B cell (primary cell): ENCODE measurements around the gene LIN9. TPM values are rescaled to one million over a fixed set of nuclear protein-coding genes. Genes with fewer than 3 reads are reported as not detected.
A peak's percentile ranks its signal among the peaks of the same experiment; 100 is the strongest.

ENCODE experiments used
- ATAC-seq: fragments of 200-7000 bp; cut with Tn5 transposase; one replicate; pipeline ENCODE4 v1.10.0; 2021; ENCODE audit warnings: low read depth, mild to moderate bottlenecking, moderate number of reproducible peaks, moderate library complexity
- CTCF ChIA-PET: fragments of 350-600 bp; sonication (Branson Sonifier 250); formaldehyde crosslinking; loops from one replicate; lab custom pipeline; 2021; ENCODE audit warnings: antibody characterized with exemption, inconsistent platforms; lab: Charles Lee
- POLR2A ChIA-PET: fragments of 350-600 bp; sonication (Branson Sonifier 250); formaldehyde crosslinking; loops from one replicate; lab custom pipeline; 2021; ENCODE audit warnings: antibody characterized with exemption; lab: Charles Lee
- DNase-seq: peaks from one replicate; pipeline ENCODE4 v3.0.0; 2013
- H2AFZ ChIP-seq: 2 replicates; pipeline ENCODE4 v1.6.1; 2012; ENCODE audit warnings: mild to moderate bottlenecking, low read depth, low read length; ENCODE audit not compliant: insufficient read depth, poor library complexity, severe bottlenecking
- H3K27ac ChIP-seq, 2 donors: 1 replicate in 1 of 2; 2 replicates in 1 of 2; pipeline ENCODE4 v1.5.1; 2012 to 2013; ENCODE audit warnings: low read length in 2 of 2, mild to moderate bottlenecking in 2 of 2, moderate library complexity in 1 of 2
- H3K27me3 ChIP-seq, 4 experiments: fragments of 200-600 bp in 1 of 4; sonication (generic) in 1 of 4; replicated peaks in 1 of 4; 1 replicate in 2 of 4; 2 replicates in 2 of 4; pipeline versions ENCODE4 v1.6.1 to v1.7.0; 2013 to 2016; ENCODE audit warnings: low read length in 3 of 4, mild to moderate bottlenecking in 2 of 4, mixed read lengths in 1 of 4, moderate library complexity in 1 of 4; ENCODE audit not compliant: insufficient read depth in 4 of 4, control insufficient read depth in 3 of 4; ENCODE audit errors: control extremely low read depth in 1 of 4
- H3K36me3 ChIP-seq, 2 experiments: replicated peaks in 1 of 2; 1 replicate in 1 of 2; 2 replicates in 1 of 2; pipeline versions ENCODE4 v1.6.1 to v1.7.1; 2013; ENCODE audit warnings: low read length in 1 of 2; ENCODE audit not compliant: insufficient read depth in 2 of 2, control insufficient read depth in 1 of 2; ENCODE audit errors: control extremely low read depth in 1 of 2, extremely low read depth in 1 of 2
- H3K4me1 ChIP-seq, 2 donors: fragments of 200-600 bp in 1 of 2; sonication (generic) in 1 of 2; 1 replicate in 1 of 2; 2 replicates in 1 of 2; pipeline versions ENCODE4 v1.5.1 to v1.6.1; 2013 to 2017; ENCODE audit warnings: low read length in 2 of 2; ENCODE audit not compliant: control insufficient read depth in 2 of 2, insufficient read depth in 2 of 2
- H3K4me2 ChIP-seq: replicated peaks from 2 replicates; pipeline ENCODE3; 2012; ENCODE audit warnings: mild to moderate bottlenecking, low read depth, low read length; ENCODE audit not compliant: poor library complexity, severe bottlenecking
- H3K4me3 ChIP-seq, 5 experiments: fragments of 200-600 bp in 1 of 5; sonication (generic) in 1 of 5; 1 replicate in 3 of 5; 2 replicates in 2 of 5; pipeline versions ENCODE4 v1.5.1 to v1.7.0; 2011 to 2016; ENCODE audit warnings: low read length in 4 of 5, mild to moderate bottlenecking in 4 of 5, low read depth in 2 of 5, control low read depth in 1 of 5, moderate library complexity in 1 of 5; ENCODE audit not compliant: insufficient read depth in 1 of 5; ENCODE audit errors: control extremely low read depth in 1 of 5, extremely low read depth in 1 of 5
- H3K79me2 ChIP-seq: fragments of 200-600 bp; sonication (generic); one replicate; pipeline ENCODE4 v1.6.0; 2016; ENCODE audit warnings: low read length; ENCODE audit not compliant: control insufficient read depth, insufficient read depth
- H3K9ac ChIP-seq: fragments of 200-600 bp; sonication (generic); 2 replicates; pipeline ENCODE4 v1.6.1; 2017; ENCODE audit warnings: mild to moderate bottlenecking, low read length, moderate library complexity
- H3K9me3 ChIP-seq, 3 donors: one replicate each; pipeline versions ENCODE4 v1.6.1 to v1.7.1; 2013; ENCODE audit warnings: low read length in 2 of 3; ENCODE audit not compliant: control insufficient read depth in 2 of 3, insufficient read depth in 1 of 3; ENCODE audit errors: control extremely low read depth in 1 of 3
- H4K20me1 ChIP-seq: 2 replicates; pipeline ENCODE4 v1.6.0; 2012; ENCODE audit warnings: mild to moderate bottlenecking, low read length; ENCODE audit not compliant: insufficient read depth, control insufficient read depth, poor library complexity, severe bottlenecking
- H3K27ac Mint-ChIP-seq: one replicate; pipeline ENCODE4 v1.8.0; 2021; ENCODE audit warnings: mixed read lengths
- H3K27me3 Mint-ChIP-seq: one replicate; pipeline ENCODE4 v1.8.0; 2021; ENCODE audit warnings: mixed read lengths
- H3K4me1 Mint-ChIP-seq: one replicate; pipeline ENCODE4 v1.8.0; 2021; ENCODE audit warnings: mixed read lengths
- H3K4me3 Mint-ChIP-seq: one replicate; pipeline ENCODE4 v1.8.0; 2021; ENCODE audit warnings: mixed read lengths
- H3K9me3 Mint-ChIP-seq: one replicate; pipeline ENCODE4 v1.8.0; 2022; ENCODE audit warnings: mixed read lengths; ENCODE audit not compliant: insufficient read depth
- CTCF ChIP-seq: fragments of 200-600 bp; IDR thresholded peaks from one replicate; pipeline ENCODE4 v1.8.0; 2022; ENCODE audit warnings: antibody characterized with exemption, mild to moderate bottlenecking
- EZH2 ChIP-seq: IDR thresholded peaks from 2 replicates; pipeline ENCODE4 v1.6.1; 2012; ENCODE audit warnings: borderline replicate concordance, low read depth, mild to moderate bottlenecking, moderate library complexity, low read length; ENCODE audit not compliant: insufficient read depth, poor library complexity, severe bottlenecking
- WGBS: methylation state at CpG from one replicate; pipeline ENCODE4 v1.1.5; 2013; ENCODE audit warnings: missing lambda C conversion rate; ENCODE audit not compliant: insufficient coverage; 5-methylcytosine and 5-hydroxymethylcytosine counted together
- intact Hi-C: fragments of 100-400 bp; cut with micrococcal nuclease; formaldehyde crosslinking; loops from one replicate; pipeline ENCODE4 v1.10.0; 2022
- polyA plus RNA-seq: library from polyadenylated mRNA; depleted of rRNA; stranded (reverse); fragments of >200 nt; gene quantifications from 2 replicates; pipeline ENCODE4 v1.2.3, GENCODE V29; 2012
- total RNA-seq, 2 donors: library from RNA; stranded (reverse); fragments of 120-200 nt in 1 of 2; gene quantifications; 1 replicate in 1 of 2; 2 replicates in 1 of 2; pipeline versions ENCODE4 v1.2.3 to v1.2.4, GENCODE V29; 2013 to 2022

LIN9 gene
- total and polyA plus RNA-seq, 2 donors (not counting 1 experiment from before 2014, with no cell fraction given) = 1.7 to 6.7 TPM

GRCh38 chr1:226216056-226216455, 92.9 kb downstream of the LIN9 start:
- Histone ChIP-seq H3K79me2 (no peaks in the 10 kb centered on the region), H3K4me1 (peaks cover 8 to 11% of the 10 kb centered on the region in 2 donors), H2AFZ (peak overlapping the region; percentile 2), H3K4me2 (no peak overlapping the region), H3K27ac (no peak overlapping the region), H3K9me3 (no peaks in the 10 kb centered on the region), H4K20me1 (no peaks in the 10 kb centered on the region), H3K4me3 (no peak overlapping the region), H3K27me3 (no peaks in the 10 kb centered on the region), H3K36me3 (no peaks in the 10 kb centered on the region), H3K9ac (no peak overlapping the region)
- Mint-ChIP-seq H3K4me3 (no peak overlapping the region), H3K4me1 (peaks cover 10% of the 10 kb centered on the region), H3K27ac (no peak overlapping the region), H3K9me3 (no peaks in the 10 kb centered on the region), H3K27me3 (no peaks in the 10 kb centered on the region)
- TF ChIP-seq EZH2 (no peak), CTCF (no peak)
- intact Hi-C loops = no loop called here
- WGBS = 71% methylated on average over 4 of the region's 5 CpGs
- no peak for DNase-seq
- ATAC-seq = no peak
- ChIA-PET POLR2A (no interaction called here), CTCF (no interaction called here)

DNA sequence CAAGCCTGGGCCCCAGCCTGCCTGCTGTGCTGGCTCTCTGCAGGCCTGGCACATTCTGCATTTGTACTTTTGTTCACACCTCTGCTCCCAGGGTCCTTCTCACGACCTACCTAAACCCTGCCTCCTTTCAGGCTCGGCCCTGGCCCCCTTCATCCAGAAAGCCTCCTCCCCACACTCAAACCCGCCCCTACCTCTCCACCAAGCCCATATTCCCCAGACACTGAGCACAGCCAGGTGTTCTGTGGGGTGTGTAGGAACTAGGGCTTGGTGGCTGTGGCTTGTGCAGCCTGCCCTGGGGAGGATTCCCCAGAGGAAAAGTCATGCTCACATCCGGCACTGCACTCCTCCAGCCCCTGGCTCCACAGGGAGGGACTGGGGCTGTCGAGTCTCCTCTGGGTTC, 93.7 kb downstream of the LIN9 start:
- TF ChIP-seq EZH2 = no peak
- no peak for TF ChIP-seq CTCF
- POLR2A ChIA-PET = interaction anchor here (0.6 kb wide), 1 partner anchor 29 kb away, joined by 4 read pairs; no protein-coding TSS in a partner anchor
- no peaks in the 10 kb centered on the region for H3K79me2 ChIP-seq
- H3K4me1 Mint-ChIP-seq = peaks cover 10% of the 10 kb centered on the region
- H3K27ac ChIP-seq = no peak overlapping the region
- peaks cover 8 to 11% of the 10 kb centered on the region in 2 donors for H3K4me1 ChIP-seq
- H3K9me3 Mint-ChIP-seq = no peaks in the 10 kb centered on the region
- H2AFZ ChIP-seq = peak overlapping the region; percentile 45
- H3K9ac ChIP-seq = no peak overlapping the region
- intact Hi-C loops = no loop called here
- no peak overlapping the region for H3K4me2 ChIP-seq
- no peak overlapping the region for H3K4me3 Mint-ChIP-seq
- H3K4me3 ChIP-seq = no peak overlapping the region
- no peak overlapping the region for H3K27ac Mint-ChIP-seq
- no peaks in the 10 kb centered on the region for H4K20me1 ChIP-seq
- H3K27me3 Mint-ChIP-seq = no peaks in the 10 kb centered on the region
- 16% methylated on average over 3 of the region's 5 CpGs for WGBS
- H3K9me3 ChIP-seq = no peaks in the 10 kb centered on the region
- H3K36me3 ChIP-seq = no peaks in the 10 kb centered on the region
- CTCF ChIA-PET = no interaction called here
- ATAC-seq = no peak
- no peaks in the 10 kb centered on the region for H3K27me3 ChIP-seq
- no peak for DNase-seq
